ENCODE results near the gene HYPK. TPM values are rescaled to one million over a fixed set of nuclear protein-coding genes. Genes with fewer than 3 reads are reported as not detected.
A peak's percentile ranks its signal among the peaks of the same experiment; 100 is the strongest.

Gene HYPK
- total and polyA plus RNA-seq, 2 of the 8 experiments (the other 6 are each of a cell fraction or from before 2014, with no cell fraction given), result 5.4 to 17.6 TPM

DNA sequence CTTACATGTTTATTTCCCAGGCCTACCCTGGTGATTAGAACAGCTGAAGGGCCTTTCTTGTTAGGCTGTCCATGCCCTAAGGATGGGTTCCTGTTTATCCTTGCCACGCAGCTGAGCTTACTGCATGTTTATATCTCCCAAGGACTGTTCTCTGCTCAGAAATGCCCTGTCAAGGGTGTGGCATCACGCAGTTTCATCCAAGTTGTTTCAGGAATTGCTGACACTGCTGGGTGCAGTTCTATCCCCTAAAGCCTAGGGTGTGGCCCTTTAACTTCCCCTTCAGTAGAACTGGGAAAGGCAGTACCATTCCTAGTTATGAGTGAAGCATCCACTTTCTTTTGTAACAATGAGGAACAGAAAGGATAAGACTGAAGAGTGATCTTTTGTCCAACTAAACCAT lies 28.6 kb upstream of the HYPK start:
- H2BK20ac ChIP-seq (ENCODE audit: low read length), result no peak overlapping the region
- no peak overlapping the region for H4K91ac ChIP-seq (replicated peaks; ENCODE audit: insufficient read length, low read length)
- no peak overlapping the region for H3K27ac ChIP-seq (ENCODE audit: low read depth, low read length)
- H3K4me3 ChIP-seq (ENCODE audit: extremely low read depth in 1 of 4, insufficient read depth in 2 of 4, low read depth in 3 of 4, low read length in 4 of 4), result no peak overlapping the region
- no peak for FAIRE-seq
- no peak overlapping the region for H2AK5ac ChIP-seq (ENCODE audit: low read depth, low read length)
- DNase-seq (ENCODE audit: low read depth in 1 of 2, low spot score in 2 of 2), result no peak
- WGBS, 2 experiments (ENCODE audit: extremely low coverage in 1 of 2, insufficient coverage in 1 of 2, insufficient read length in 1 of 2, insufficient replicate concordance in 2 of 2, low coverage in 1 of 2, low lambda C conversion rate in 2 of 2, missing lambda C conversion rate in 1 of 2), result 91% methylated on average over 2 of the region's 2 CpGs; no CpG with 5 or more reads in 1 of the 2 experiments
- no peak overlapping the region for H3K56ac ChIP-seq (replicated peaks; ENCODE audit: insufficient read length, low read depth, low read length)
- H3K79me1 ChIP-seq (ENCODE audit: low read depth, low read length), result no peaks in the 10 kb centered on the region
- no peaks in the 10 kb centered on the region for H3K79me2 ChIP-seq (ENCODE audit: control insufficient read depth in 1 of 2, insufficient read depth in 2 of 2, low read length in 2 of 2)
- H3K4me2 ChIP-seq (ENCODE audit: insufficient read depth in 1 of 2, low read depth in 2 of 2, low read length in 2 of 2), result no peak overlapping the region
- no peak overlapping the region for H3K23ac ChIP-seq (ENCODE audit: insufficient read length)
- ChIA-PET CTCF (ENCODE audit: partially characterized antibody) (interaction anchor here (0.8 to 3.1 kb wide), 7 partner anchors 10 to 258 kb away, joined by 3 to 24 read pairs (median 3); no protein-coding TSS in a partner anchor), POLR2A (ENCODE audit: partially characterized antibody) (interaction anchor here (0.6 to 1.6 kb wide), 4 partner anchors 11 to 24 kb away, joined by 3 to 4 read pairs (median 3); no protein-coding TSS in a partner anchor)
- no peak overlapping the region for H3K18ac ChIP-seq (ENCODE audit: extremely low read depth, low read length)
- peaks cover 0 to 12% (median 5%) of the 10 kb centered on the region in 4 experiments; a peak in 5 of 7 replicates for H3K4me1 ChIP-seq (replicated peaks in 1 of 4; ENCODE audit: control insufficient read depth in 3 of 4, insufficient read depth in 4 of 4, low read length in 3 of 4)
- no peak overlapping the region for H2BK12ac ChIP-seq (ENCODE audit: low read depth, low read length)
- TF ChIP-seq SP2 (IDR thresholded peaks at IDR 0.05; ENCODE audit: low read length) (no peak), EGR1 (IDR thresholded peaks at IDR 0.05; ENCODE audit: borderline replicate concordance, low read depth, low read length) (no peak)
- H3K14ac ChIP-seq (ENCODE audit: insufficient read length), result no peak overlapping the region
- no peak overlapping the region for H2BK15ac ChIP-seq (ENCODE audit: low read length)
- peaks cover 0 to 2% (median 0%) of the 10 kb centered on the region in 4 experiments; a peak in 2 of 7 replicates for H3K27me3 ChIP-seq (replicated peaks in 1 of 4; ENCODE audit: control insufficient read depth in 3 of 4, extremely low read depth in 1 of 4, insufficient read depth in 3 of 4, low read length in 3 of 4)
- no peaks in the 10 kb centered on the region for H3K9me3 ChIP-seq (ENCODE audit: insufficient read depth in 2 of 2, low read depth in 1 of 2, low read length in 1 of 2)
- no peak overlapping the region for H2AFZ ChIP-seq (ENCODE audit: low read length)
- no peak overlapping the region for H4K8ac ChIP-seq (ENCODE audit: extremely low read depth, insufficient read depth, low read length)
- peaks cover 12% of the 10 kb centered on the region for H3K23me2 ChIP-seq (ENCODE audit: low read depth, low read length)
- no peak overlapping the region for H2BK120ac ChIP-seq (replicated peaks; ENCODE audit: low read depth, low read length)
- H2BK5ac ChIP-seq (ENCODE audit: low read depth, low read length), result no peak overlapping the region
- peaks cover 0 to 3% of the 10 kb centered on the region in 2 experiments for H4K20me1 ChIP-seq (replicated peaks in 1 of 2; ENCODE audit: control insufficient read depth in 1 of 2, insufficient read depth in 2 of 2, low read length in 2 of 2)
- H3K4ac ChIP-seq (replicated peaks; ENCODE audit: insufficient read length, low read depth, low read length), result no peak overlapping the region
- H4K5ac ChIP-seq (ENCODE audit: insufficient read length, low read depth, low read length), result no peak overlapping the region
- peak overlapping the region in 1 of 4 experiments; percentile 9; a peak in 1 of 7 replicates for H3K9ac ChIP-seq (replicated peaks in 1 of 4; ENCODE audit: extremely low read depth in 1 of 4, low read depth in 3 of 4, low read length in 3 of 4)
- H3K36me3 ChIP-seq (ENCODE audit: control insufficient read depth in 2 of 4, insufficient read depth in 4 of 4, low read length in 3 of 4), result peaks cover 37 to 69% (median 53%) of the 10 kb centered on the region in 4 experiments
